ENCODE data around the gene WDR6. TPM values are rescaled to one million over a fixed set of nuclear protein-coding genes. Genes with fewer than 3 reads are reported as not detected.

WDR6 gene
- total RNA-seq, 2 donors from 2014 or later = 109 to 136 TPM

DNA sequence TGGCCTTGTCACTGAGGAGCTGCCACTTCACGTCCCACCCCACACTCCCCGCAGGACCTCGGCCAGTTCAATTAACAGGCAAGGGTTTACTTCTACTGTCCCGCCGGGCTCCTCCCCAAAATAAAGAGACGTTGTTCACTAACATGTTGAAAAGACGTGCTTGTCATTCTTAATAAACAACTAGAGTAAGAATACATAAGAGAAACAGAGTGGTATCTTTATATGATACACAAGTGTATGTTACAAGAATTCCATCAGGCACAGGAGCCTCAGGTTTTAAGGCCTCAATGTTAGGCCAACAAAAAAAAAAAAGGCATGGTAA, 22.3 kb downstream of the WDR6 start:
- H3K27me3 ChIP-seq = no peaks in the 10 kb centered on the region
- ATAC-seq (no peak), DNase-seq (no peak)
- H3K4me1 ChIP-seq = peaks cover 36% of the 10 kb centered on the region
- intact Hi-C loops (cut with DNase I) = no loop called here
- H3K27ac ChIP-seq = peak overlapping the region; percentile 77 to 90 (median 82)
- H3K4me3 ChIP-seq = no peak overlapping the region
- 0 to 1% methylated on average over 7 of the region's 7 CpGs for WGBS, 2 donors
- no peaks in the 10 kb centered on the region for H3K9me3 ChIP-seq
- peaks cover 0 to 22% of the 10 kb centered on the region in 2 donors for H3K36me3 ChIP-seq (replicated peaks in 1 of 2; ENCODE audit: insufficient read depth in 1 of 2, low read depth in 2 of 2)
- TF ChIP-seq CTCF (IDR thresholded peaks at IDR 0.05) (peak in 1 of 7 experiments; percentile 0), POLR2A (IDR thresholded peaks at IDR 0.05) (no peak)

DNA sequence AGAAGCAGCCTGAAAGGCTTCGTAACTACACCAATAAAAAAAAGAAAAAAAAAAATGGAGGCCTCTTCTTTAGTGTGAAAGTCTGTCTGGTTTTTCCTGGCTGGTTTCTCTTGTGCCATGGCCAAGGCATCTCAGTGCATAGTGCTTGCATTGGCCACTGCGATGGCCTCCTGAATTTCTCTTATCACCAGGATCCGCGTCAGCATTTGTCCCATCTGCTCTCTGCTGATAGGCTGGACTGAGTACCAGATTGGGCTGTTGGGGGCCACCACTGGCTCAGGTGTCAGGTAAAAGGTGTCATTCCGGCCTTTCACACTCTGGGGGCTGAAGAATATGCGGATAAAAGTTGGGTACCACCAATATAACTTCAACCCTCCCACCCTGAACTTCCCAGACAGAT, 23.1 kb downstream of the WDR6 start:
- intact Hi-C loops (cut with DNase I) = no loop called here
- ATAC-seq (no peak), DNase-seq (no peak)
- no peak for TF ChIP-seq CTCF (IDR thresholded peaks at IDR 0.05)
- TF ChIP-seq POLR2A (IDR thresholded peaks at IDR 0.05) = no peak
- H3K4me1 ChIP-seq = peaks cover 30% of the 10 kb centered on the region
- no peak overlapping the region for H3K4me3 ChIP-seq
- 79% methylated on average over 6 of the region's 6 CpGs for WGBS, 2 donors
- no peaks in the 10 kb centered on the region for H3K9me3 ChIP-seq
- H3K27me3 ChIP-seq = no peaks in the 10 kb centered on the region
- peaks cover 0 to 18% of the 10 kb centered on the region in 2 donors for H3K36me3 ChIP-seq (replicated peaks in 1 of 2; ENCODE audit: insufficient read depth in 1 of 2, low read depth in 2 of 2)
- no peak overlapping the region for H3K27ac ChIP-seq

DNA sequence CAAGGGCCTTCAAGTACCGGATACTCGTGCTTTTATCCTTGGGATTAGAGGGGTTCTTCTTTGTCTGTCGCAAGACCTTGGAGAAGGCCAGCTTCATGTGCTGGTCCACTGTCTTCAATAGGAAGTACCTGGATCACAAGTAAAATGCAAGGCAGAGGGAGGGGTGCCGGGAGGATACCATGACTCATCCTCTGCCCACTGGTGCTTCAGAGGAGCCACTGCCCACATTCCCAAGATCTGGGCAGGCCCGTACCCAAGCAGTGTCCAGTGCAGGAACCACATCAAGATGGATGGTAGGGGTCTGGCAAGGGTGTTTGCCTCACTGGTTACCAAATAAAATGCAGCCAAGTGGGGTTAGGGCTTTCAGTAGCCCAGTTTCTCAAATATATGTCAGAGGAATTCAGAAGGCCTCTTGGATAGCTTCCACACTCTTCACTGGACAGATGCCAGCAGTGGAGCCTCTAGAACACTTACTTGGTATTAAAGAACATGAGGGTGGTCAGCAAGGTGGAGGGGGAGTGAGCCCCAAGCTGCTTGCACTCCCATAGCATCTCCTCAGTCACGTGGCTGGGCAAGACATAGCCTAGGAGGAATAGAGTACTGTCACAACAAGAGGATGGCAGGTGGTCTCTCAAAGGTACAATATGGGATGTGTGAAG, 25.6 kb downstream of the WDR6 start:
- TF ChIP-seq CTCF (IDR thresholded peaks at IDR 0.05) = no peak
- TF ChIP-seq POLR2A (IDR thresholded peaks at IDR 0.05) = no peak
- no peak overlapping the region for H3K4me3 ChIP-seq

GRCh38 chr3:49034650-49035049, 27.5 kb downstream of the WDR6 start:
- Histone ChIP-seq H3K4me1 (no peaks in the 10 kb centered on the region), H3K27me3 (no peaks in the 10 kb centered on the region), H3K27ac (no peak overlapping the region), H3K36me3 (replicated peaks in 1 of 2; ENCODE audit: insufficient read depth in 1 of 2, low read depth in 2 of 2) (peaks cover 0 to 15% of the 10 kb centered on the region in 2 donors), H3K9me3 (no peaks in the 10 kb centered on the region), H3K4me3 (no peak overlapping the region)
- ATAC-seq (no peak), DNase-seq (no peak)
- TF ChIP-seq POLR2A (IDR thresholded peaks at IDR 0.05) (no peak), CTCF (IDR thresholded peaks at IDR 0.05) (no peak)
- intact Hi-C loops (cut with DNase I) = no loop called here
- 100% methylated on average over 2 of the region's 2 CpGs for WGBS, 2 donors

More for the DNA sequence above, 25.6 kb downstream of the WDR6 start:
- ATAC-seq (no peak), DNase-seq (no peak)
- intact Hi-C loops (cut with DNase I) = no loop called here
- Histone ChIP-seq H3K4me1 (peaks cover 13% of the 10 kb centered on the region), H3K27ac (no peak overlapping the region), H3K9me3 (no peaks in the 10 kb centered on the region), H3K27me3 (no peaks in the 10 kb centered on the region), H3K36me3 (replicated peaks in 1 of 2; ENCODE audit: insufficient read depth in 1 of 2, low read depth in 2 of 2) (peaks cover 0 to 15% of the 10 kb centered on the region in 2 donors)
- WGBS, 2 donors = 79 to 90% methylated on average over 6 of the region's 6 CpGs

- TF ChIP-seq CTCF (IDR thresholded peaks at IDR 0.05) (no peak), POLR2A (IDR thresholded peaks at IDR 0.05) (no peak)
- Histone ChIP-seq H3K9me3 (no peaks in the 10 kb centered on the region), H3K27me3 (no peaks in the 10 kb centered on the region), H3K4me3 (no peak overlapping the region), H3K27ac (no peak overlapping the region), H3K4me1 (no peaks in the 10 kb centered on the region), H3K36me3 (replicated peaks in 1 of 2; ENCODE audit: insufficient read depth in 1 of 2, low read depth in 2 of 2) (peaks cover 0 to 15% of the 10 kb centered on the region in 2 donors)
- ATAC-seq = no peak
- intact Hi-C loops (cut with DNase I) = no loop called here
- no peak for DNase-seq
- WGBS, 2 donors = 86 to 98% methylated on average over 3 of the region's 3 CpGs
Measured at GRCh38 chr3:49035281-49035680, 28.1 kb downstream of the WDR6 start.

Measured in body of pancreas (tissue), 4 donors.